Measurements from ENCODE around the gene KIF2C. TPM values are rescaled to one million over a fixed set of nuclear protein-coding genes. Genes with fewer than 3 reads are reported as not detected.

The KIF2C gene
- total RNA-seq, 1 donor from 2014 or later: 12.9 TPM

DNA sequence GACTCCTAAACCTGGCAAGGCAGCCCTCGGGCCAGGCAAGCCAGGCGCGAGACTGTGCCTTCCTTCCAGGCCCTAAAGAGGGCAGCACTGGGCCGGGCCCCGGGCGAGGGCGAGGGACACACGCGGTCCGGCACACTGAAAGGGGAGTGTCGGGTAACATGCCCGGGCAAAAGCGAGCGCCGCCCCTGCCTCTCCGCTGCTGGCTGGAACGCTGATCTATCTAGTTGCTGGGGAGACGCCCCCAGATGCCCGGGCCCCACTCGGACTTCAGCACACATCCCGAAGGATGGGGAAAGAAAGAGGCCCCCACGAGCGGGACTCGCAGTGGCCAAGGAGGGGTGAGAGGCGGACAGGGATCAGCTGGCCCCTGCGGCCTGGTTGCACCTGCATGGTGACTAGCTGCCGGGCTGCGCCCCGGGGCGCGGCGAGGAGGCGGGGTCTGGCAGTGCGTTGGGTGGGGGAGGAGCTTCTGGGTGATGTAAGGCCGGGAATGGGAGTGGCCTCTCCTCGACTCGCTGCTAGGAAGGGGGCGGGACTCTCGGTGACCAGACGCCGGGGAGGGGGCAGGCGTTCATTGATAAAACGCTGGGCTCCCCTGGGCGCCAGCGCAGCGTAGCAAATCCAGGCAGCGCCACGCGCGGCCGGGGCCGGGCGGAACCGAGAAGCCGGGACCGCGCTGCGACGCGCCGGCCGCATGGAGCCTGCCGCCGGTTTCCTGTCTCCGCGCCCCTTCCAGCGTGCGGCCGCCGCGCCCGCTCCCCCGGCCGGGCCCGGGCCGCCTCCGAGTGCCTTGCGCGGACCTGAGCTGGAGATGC is 60.3 kb downstream of the KIF2C start, which contains the start of gene PLK3:
TSS of gene PLK3 (plus strand) at position 608 of the 815 bp plus-strand sequence. CDS start at position 695, 87 bp downstream.
- Mint-ChIP-seq H3K36me3 (ENCODE audit: low read depth, unreplicated experiment) (peaks cover 11% of the 10 kb centered on the region), H3K9me3 (ENCODE audit: unreplicated experiment) (no peaks in the 10 kb centered on the region), H3K4me1 (ENCODE audit: unreplicated experiment) (peaks cover 20% of the 10 kb centered on the region), H3K27me3 (ENCODE audit: unreplicated experiment) (peaks cover 10% of the 10 kb centered on the region), H3K27ac (ENCODE audit: unreplicated experiment) (peak within 1 kb of the TSS; percentile 95), H3K4me3 (ENCODE audit: unreplicated experiment) (peak within 1 kb of the TSS; percentile 92)
- TF ChIP-seq, protein P1, sequence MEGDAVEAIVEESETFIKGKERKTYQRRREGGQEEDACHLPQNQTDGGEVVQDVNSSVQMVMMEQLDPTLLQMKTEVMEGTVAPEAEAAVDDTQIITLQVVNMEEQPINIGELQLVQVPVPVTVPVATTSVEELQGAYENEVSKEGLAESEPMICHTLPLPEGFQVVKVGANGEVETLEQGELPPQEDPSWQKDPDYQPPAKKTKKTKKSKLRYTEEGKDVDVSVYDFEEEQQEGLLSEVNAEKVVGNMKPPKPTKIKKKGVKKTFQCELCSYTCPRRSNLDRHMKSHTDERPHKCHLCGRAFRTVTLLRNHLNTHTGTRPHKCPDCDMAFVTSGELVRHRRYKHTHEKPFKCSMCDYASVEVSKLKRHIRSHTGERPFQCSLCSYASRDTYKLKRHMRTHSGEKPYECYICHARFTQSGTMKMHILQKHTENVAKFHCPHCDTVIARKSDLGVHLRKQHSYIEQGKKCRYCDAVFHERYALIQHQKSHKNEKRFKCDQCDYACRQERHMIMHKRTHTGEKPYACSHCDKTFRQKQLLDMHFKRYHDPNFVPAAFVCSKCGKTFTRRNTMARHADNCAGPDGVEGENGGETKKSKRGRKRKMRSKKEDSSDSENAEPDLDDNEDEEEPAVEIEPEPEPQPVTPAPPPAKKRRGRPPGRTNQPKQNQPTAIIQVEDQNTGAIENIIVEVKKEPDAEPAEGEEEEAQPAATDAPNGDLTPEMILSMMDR (IDR thresholded peaks at IDR 0.05; ENCODE audit: unreplicated experiment): peak; percentile 75
- DNase-seq (ENCODE audit: low spot score): peak; percentile 96

DNA sequence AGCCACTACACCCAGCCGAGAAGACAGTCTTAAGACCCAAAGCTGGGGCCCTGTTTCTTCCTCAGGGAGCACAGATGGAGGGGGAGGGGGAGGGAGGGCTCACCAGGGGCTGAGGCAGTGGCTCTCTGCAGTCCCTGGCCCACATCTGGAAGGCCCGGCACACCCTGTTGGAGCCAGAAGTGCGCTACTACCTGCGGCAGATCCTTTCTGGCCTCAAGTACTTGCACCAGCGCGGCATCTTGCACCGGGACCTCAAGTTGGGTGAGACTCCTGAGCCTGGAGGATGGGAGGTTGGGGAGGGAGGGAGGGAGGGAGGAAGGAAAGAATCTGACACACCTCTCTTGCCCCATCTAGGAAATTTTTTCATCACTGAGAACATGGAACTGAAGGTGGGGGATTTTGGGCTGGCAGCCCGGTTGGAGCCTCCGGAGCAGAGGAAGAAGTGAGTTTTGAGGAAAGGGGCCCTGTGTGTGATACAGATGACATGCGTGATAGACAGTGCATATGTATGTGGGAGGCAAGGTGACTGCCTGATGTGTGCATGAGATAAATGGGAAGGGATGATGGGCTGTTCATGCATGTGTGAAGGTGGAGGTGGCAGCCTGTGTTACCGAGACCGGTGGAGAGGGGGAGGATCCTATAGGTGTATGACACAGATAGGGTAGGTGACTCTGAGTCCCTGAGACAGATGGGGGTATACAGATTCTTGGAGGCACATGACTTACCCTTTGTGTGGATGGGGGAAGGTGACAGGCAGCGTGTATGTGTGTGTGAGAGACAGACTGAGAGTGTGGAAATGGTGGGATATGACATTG is 62.1 kb downstream of the KIF2C start:
- peaks cover 12% of the 10 kb centered on the region for H3K27me3 Mint-ChIP-seq (ENCODE audit: unreplicated experiment)
- H3K4me3 Mint-ChIP-seq (ENCODE audit: unreplicated experiment): peak overlapping the region; percentile 65
- no peak for DNase-seq (ENCODE audit: low spot score)
- TF ChIP-seq, protein P1 (IDR thresholded peaks at IDR 0.05; ENCODE audit: unreplicated experiment): no peak
- peak overlapping the region; percentile 45 for H3K27ac Mint-ChIP-seq (ENCODE audit: unreplicated experiment)
- H3K4me1 Mint-ChIP-seq (ENCODE audit: unreplicated experiment): peaks cover 24% of the 10 kb centered on the region
- peaks cover 15% of the 10 kb centered on the region for H3K36me3 Mint-ChIP-seq (ENCODE audit: low read depth, unreplicated experiment)
- no peaks in the 10 kb centered on the region for H3K9me3 Mint-ChIP-seq (ENCODE audit: unreplicated experiment)

DNA sequence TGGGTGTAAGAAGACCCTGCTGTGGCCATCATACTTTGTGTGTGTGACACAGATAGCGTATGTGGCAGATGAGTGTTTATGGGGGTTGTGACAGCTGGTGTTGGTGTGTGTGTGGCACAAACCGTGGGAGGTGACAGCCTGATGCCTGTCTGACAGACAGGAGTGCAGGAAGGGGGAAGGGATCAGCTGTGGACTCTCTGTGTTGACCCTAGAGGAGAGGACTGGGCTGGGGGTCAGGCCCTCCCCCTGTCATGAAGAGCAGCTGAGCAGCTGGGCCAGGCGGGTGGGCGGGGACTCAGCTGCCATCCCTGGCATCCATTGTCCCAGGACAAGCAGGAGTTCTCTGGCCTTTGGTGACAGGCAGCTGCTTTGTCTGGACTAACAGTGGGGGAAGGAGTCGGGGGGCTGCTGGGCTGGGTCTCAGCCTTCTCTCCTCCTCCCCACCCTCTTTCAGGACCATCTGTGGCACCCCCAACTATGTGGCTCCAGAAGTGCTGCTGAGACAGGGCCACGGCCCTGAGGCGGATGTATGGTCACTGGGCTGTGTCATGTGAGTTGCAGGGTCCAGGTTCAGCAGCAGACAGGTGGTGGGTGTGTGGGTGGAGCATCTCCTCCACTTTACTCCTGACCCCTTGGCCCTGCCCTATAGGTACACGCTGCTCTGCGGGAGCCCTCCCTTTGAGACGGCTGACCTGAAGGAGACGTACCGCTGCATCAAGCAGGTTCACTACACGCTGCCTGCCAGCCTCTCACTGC is 62.8 kb downstream of the KIF2C start:
- H3K9me3 Mint-ChIP-seq (ENCODE audit: unreplicated experiment): no peaks in the 10 kb centered on the region
- DNase-seq (ENCODE audit: low spot score): no peak
- TF ChIP-seq, protein P1 (IDR thresholded peaks at IDR 0.05; ENCODE audit: unreplicated experiment): no peak
- peaks cover 19% of the 10 kb centered on the region for H3K27me3 Mint-ChIP-seq (ENCODE audit: unreplicated experiment)
- peak overlapping the region; percentile 45 for H3K27ac Mint-ChIP-seq (ENCODE audit: unreplicated experiment)
- H3K4me3 Mint-ChIP-seq (ENCODE audit: unreplicated experiment): peak overlapping the region; percentile 65
- H3K4me1 Mint-ChIP-seq (ENCODE audit: unreplicated experiment): peaks cover 32% of the 10 kb centered on the region
- H3K36me3 Mint-ChIP-seq (ENCODE audit: low read depth, unreplicated experiment): peaks cover 23% of the 10 kb centered on the region

DNA sequence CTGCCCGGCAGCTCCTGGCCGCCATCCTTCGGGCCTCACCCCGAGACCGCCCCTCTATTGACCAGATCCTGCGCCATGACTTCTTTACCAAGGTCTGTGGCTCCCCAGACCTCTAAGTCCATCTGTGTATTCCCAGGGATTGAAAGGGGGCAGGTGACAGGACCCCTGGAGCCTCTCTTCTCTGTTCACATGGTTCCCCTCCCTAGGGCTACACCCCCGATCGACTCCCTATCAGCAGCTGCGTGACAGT is 63.4 kb downstream of the KIF2C start:
- H3K27ac Mint-ChIP-seq (ENCODE audit: unreplicated experiment): no peak overlapping the region
- H3K27me3 Mint-ChIP-seq (ENCODE audit: unreplicated experiment): peaks cover 23% of the 10 kb centered on the region
- DNase-seq (ENCODE audit: low spot score): no peak
- peak overlapping the region; percentile 43 for H3K4me3 Mint-ChIP-seq (ENCODE audit: unreplicated experiment)
- H3K4me1 Mint-ChIP-seq (ENCODE audit: unreplicated experiment): peaks cover 37% of the 10 kb centered on the region
- peaks cover 23% of the 10 kb centered on the region for H3K36me3 Mint-ChIP-seq (ENCODE audit: low read depth, unreplicated experiment)
- H3K9me3 Mint-ChIP-seq (ENCODE audit: unreplicated experiment): no peaks in the 10 kb centered on the region
- TF ChIP-seq, protein P1 (IDR thresholded peaks at IDR 0.05; ENCODE audit: unreplicated experiment): no peak

Data from endothelial cell (in vitro differentiated cells).